ENCODE data around the gene ATG16L1.

- TF ChIP-seq CTCF (IDR thresholded peaks at IDR 0.05; ENCODE audit: borderline replicate concordance, extremely low read depth, low read length, poor library complexity, severe bottlenecking): no peak
- no peak for TF ChIP-seq EZH2 (IDR thresholded peaks at IDR 0.05; ENCODE audit: borderline replicate concordance, low read depth, low read length, severe bottlenecking)
These were observed 88.0 kb downstream of the ATG16L1 start for GRCh38 chr2:233339427-233339826.

Measured in DND-41 (cell line).